ENCODE data around the gene EVL. TPM values are rescaled to one million over a fixed set of nuclear protein-coding genes. Genes with fewer than 3 reads are reported as not detected.
A peak's percentile ranks its signal among the peaks of the same experiment; 100 is the strongest.

EVL gene
- 98.9 to 112 TPM (median 104 TPM) in 3 replicates for total RNA-seq
- long read RNA-seq, transcript EVL-202 (14 exons, 2,353 nt): major isoform, 65 of 97 reads
- long read RNA-seq, transcript EVL-217 (3 exons, 1,547 nt): minor isoform, 5 of 97 reads
- long read RNA-seq, partial matches to known transcripts: 12 of 97 reads
- long read RNA-seq, other reads (novel, unspliced or antisense): 14 of 97 reads

DNA sequence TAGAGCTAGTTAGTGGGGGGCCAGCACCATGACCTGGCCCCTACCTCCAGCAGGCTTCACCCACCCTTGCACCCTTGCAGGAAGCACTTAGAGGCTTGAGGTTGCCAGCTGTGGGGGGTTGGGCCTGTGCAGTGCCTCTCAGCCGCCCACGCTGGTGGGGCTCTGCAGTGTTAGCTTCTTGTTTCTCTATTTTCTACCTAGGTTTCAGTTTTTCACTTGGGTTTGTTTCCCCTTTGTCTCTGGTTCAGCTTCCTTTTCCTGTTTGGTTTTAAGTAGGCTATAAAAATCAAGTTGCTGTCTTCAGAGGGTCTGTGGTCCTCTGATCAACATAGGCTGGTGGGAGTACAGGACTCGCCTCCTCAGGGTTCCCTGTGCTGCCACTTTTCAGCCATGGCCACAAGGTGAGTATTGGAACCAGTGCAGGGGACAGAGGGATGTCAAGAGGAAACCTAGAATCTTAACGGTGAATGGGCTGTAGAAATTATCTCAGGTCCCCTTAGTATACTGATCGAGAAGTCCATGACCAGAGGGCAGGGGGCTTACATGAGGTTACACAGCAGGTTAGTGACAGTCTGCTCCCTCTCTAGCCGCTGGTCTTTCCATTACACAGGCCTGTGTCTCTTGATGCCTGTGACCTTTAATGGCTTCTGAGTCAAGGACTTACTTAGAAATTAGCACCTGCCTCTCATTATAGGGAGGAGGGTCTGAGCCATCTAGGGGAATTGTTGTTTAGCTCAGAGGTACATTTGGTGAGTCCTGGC is at the start of gene EVL:
EVL (plus strand) TSS at position 312 of the 761 bp plus-strand sequence; CDS start at position 391, 79 bp downstream.
- DNase-seq (ENCODE audit: low spot score): no peak
- Mint-ChIP-seq H3K27ac (ENCODE audit: unreplicated experiment) (peak within 1 kb of the TSS; percentile 58), H3K27me3 (ENCODE audit: low read depth) (no peaks in the 10 kb centered on the region), H3K9me3 (ENCODE audit: low read depth) (peaks cover 3% of the 10 kb centered on the region), H3K4me3 (ENCODE audit: unreplicated experiment) (no peak within 1 kb of the TSS), H3K4me1 (ENCODE audit: low read depth) (peaks cover 34% of the 10 kb centered on the region), H3K36me3 (ENCODE audit: low read depth) (no peaks in the 10 kb centered on the region)
- no peak for TF ChIP-seq CTCF (IDR thresholded peaks at IDR 0.05)

GRCh38 chr14:100017553-100017952 is 47.7 kb upstream of the EVL start:
- no peak for DNase-seq (ENCODE audit: low spot score)
- no peak for TF ChIP-seq CTCF (IDR thresholded peaks at IDR 0.05)
- no peaks in the 10 kb centered on the region for H3K27me3 Mint-ChIP-seq (ENCODE audit: low read depth)
- no peaks in the 10 kb centered on the region for H3K9me3 Mint-ChIP-seq (ENCODE audit: low read depth)
- H3K36me3 Mint-ChIP-seq (ENCODE audit: low read depth): no peaks in the 10 kb centered on the region
- H3K4me1 Mint-ChIP-seq (ENCODE audit: low read depth): peaks cover 70% of the 10 kb centered on the region
- H3K27ac Mint-ChIP-seq (ENCODE audit: unreplicated experiment): no peak overlapping the region
- no peak overlapping the region for H3K4me3 Mint-ChIP-seq (ENCODE audit: unreplicated experiment)

- H3K36me3 Mint-ChIP-seq (ENCODE audit: low read depth): no peaks in the 10 kb centered on the region
- no peaks in the 10 kb centered on the region for H3K9me3 Mint-ChIP-seq (ENCODE audit: low read depth)
- no peak overlapping the region for H3K4me3 Mint-ChIP-seq (ENCODE audit: unreplicated experiment)
- DNase-seq (ENCODE audit: low spot score): no peak
- H3K27ac Mint-ChIP-seq (ENCODE audit: unreplicated experiment): peak overlapping the region; percentile 12
- no peak for TF ChIP-seq CTCF (IDR thresholded peaks at IDR 0.05)
- H3K27me3 Mint-ChIP-seq (ENCODE audit: low read depth): no peaks in the 10 kb centered on the region
- peaks cover 70% of the 10 kb centered on the region for H3K4me1 Mint-ChIP-seq (ENCODE audit: low read depth)
Measured at GRCh38 chr14:100018054-100018453, 47.2 kb upstream of the EVL start.

DNA sequence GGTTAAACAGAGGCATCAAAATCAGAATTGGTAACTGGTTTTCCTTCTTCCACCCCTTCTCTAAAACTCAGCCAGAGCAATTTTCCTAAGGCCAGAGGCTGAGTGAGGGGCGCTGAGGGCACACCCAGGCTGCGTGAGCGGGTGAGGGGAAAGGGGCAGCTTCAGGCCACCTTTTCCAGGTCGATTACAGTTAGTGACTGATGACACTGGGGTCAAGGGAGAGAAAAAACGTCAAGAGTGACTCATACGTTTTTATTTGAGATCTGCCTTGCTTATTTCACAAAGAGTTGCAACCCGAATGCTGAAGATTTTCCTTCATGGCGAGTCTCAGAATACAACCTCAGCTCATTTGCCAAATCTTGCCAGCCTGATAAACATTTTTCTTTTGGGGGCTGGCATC is 46.7 kb upstream of the EVL start:
- H3K27ac Mint-ChIP-seq (ENCODE audit: unreplicated experiment): peak overlapping the region; percentile 61
- H3K36me3 Mint-ChIP-seq (ENCODE audit: low read depth): no peaks in the 10 kb centered on the region
- H3K9me3 Mint-ChIP-seq (ENCODE audit: low read depth): no peaks in the 10 kb centered on the region
- no peak overlapping the region for H3K4me3 Mint-ChIP-seq (ENCODE audit: unreplicated experiment)
- peaks cover 69% of the 10 kb centered on the region for H3K4me1 Mint-ChIP-seq (ENCODE audit: low read depth)
- no peak for TF ChIP-seq CTCF (IDR thresholded peaks at IDR 0.05)
- DNase-seq (ENCODE audit: low spot score): no peak
- H3K27me3 Mint-ChIP-seq (ENCODE audit: low read depth): no peaks in the 10 kb centered on the region

DNA sequence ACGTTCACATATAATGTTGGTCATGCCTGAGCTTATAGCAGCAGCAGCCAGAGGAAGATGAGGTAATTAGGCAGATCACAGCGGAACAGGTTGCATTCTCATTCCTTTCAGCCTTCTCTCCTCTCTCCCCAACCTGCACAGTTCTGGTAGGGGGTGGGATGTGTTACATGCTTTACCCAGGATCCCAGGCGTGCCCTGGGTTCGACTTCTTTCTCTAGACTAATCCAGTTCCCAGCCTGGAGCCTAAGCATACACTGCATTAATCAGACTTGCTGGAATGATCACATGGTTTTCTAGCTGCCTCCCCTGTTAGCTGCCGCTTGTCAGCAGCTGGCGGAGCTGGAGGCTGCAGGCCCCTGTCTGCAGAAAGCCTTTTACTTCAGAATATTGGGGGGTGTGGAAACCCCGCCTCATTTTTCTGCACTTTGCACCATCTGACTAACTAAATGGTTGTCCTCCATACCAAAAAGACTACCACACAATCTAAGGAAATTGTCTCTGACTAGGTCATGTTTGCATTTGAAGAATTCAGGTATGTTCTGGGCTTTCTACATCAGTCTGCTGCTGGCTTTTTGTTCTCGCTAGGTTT is 46.0 kb upstream of the EVL start:
- Mint-ChIP-seq H3K36me3 (ENCODE audit: low read depth) (no peaks in the 10 kb centered on the region), H3K27ac (ENCODE audit: unreplicated experiment) (peak overlapping the region; percentile 61), H3K4me3 (ENCODE audit: unreplicated experiment) (peak overlapping the region; percentile 26), H3K27me3 (ENCODE audit: low read depth) (no peaks in the 10 kb centered on the region), H3K4me1 (ENCODE audit: low read depth) (peaks cover 77% of the 10 kb centered on the region), H3K9me3 (ENCODE audit: low read depth) (no peaks in the 10 kb centered on the region)
- DNase-seq (ENCODE audit: low spot score): no peak
- TF ChIP-seq CTCF (IDR thresholded peaks at IDR 0.05): no peak

Measured in chondrocyte (in vitro differentiated cells).